HG03175 (cell line): ENCODE measurements around the gene TRMT1.
"Not testable (repeated sequence)": the region's sequence is repeated elsewhere in the genome, so short reads cannot be mapped to it uniquely, and the experiment has no call there.

Source experiments
- ATAC-seq: cut with Tn5 transposase; IDR thresholded peaks from one replicate; pipeline ENCODE4 v1.9.1; 2021; ENCODE audit warnings: mild to moderate bottlenecking, moderate library complexity; ENCODE audit not compliant: unreplicated experiment

The TRMT1 gene

DNA sequence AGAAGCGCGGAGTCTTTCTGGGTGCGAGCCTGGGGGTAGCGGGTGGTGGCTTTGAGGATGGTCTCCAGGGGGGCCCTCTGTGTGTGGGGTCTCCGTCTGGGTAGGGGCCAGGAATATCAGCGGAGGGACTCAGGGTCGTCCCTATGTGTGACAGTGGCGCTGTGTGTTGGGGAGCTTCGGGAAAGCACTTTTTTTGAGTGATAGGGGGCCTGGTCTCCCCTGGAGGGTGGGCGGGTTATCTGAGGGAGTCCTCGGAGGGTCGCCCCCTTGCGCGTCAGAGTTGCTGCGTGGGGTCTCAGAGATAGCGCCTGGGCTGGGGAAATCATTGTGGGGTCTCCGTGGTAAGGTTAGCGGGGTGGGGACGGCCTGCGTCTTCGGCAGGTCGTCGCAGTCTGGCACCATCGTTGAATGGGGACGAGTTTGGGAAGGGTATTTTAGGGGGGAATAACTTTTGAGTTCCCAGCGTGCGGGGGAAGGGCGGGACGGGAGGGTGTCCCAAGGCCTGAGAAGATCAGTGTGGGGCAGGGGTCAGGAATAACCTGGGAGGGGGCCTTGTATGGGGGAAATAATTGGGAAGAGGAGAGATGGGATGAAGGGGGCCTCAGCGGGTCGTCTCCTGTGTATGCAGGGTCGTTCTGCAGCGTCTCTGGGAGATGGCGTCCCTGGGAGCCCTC lies 34.5 kb upstream of the TRMT1 start:
- ATAC-seq: no peak

DNA sequence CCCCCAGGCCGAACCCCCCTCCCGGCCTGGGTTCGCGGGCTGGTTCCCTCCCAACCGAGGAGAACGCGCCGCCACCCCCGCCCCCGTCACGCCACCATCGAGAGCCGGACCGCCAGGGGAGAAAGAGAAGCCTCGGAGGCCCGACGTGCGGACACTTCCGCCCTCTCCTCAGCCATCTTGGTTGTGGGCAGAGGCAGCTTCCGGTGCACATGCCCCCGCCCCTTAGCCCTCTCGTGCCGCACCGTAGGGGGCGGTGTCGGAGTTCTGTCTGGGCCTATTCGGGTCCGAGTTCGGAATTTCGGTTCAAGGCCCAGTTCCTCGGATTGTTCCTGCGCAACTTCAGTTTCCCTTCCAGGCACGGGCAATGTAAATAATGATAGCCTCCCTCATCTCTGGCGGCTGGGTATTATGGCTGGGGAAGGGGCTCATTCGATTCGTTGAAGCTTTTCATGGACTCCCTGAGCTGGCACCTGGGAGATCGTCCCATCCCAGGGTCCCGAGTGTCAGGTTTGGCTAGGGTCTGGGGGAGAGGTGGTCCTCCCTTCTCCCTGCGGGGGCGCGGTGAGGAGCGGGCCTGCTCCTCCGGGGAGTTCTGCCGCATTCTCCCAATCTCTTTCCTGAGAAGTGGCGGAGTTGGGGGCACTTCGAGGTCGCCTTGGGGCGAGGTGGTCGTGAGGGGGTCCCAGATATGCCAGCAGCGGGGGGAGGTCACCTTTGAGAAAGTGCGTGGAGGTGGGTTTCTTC lies 33.8 kb upstream of the TRMT1 start, which contains the start of the genes IER2 and STX10:
Gene IER2, plus strand, starts transcription at position 225 of the 744 bp plus-strand sequence. CDS start 2,776 bp downstream, outside the sequence.
Gene STX10, minus strand, starts transcription at position 189 of the 744 bp plus-strand sequence. CDS start 202 bp downstream, outside the sequence.
- peak; percentile 41 for ATAC-seq

DNA sequence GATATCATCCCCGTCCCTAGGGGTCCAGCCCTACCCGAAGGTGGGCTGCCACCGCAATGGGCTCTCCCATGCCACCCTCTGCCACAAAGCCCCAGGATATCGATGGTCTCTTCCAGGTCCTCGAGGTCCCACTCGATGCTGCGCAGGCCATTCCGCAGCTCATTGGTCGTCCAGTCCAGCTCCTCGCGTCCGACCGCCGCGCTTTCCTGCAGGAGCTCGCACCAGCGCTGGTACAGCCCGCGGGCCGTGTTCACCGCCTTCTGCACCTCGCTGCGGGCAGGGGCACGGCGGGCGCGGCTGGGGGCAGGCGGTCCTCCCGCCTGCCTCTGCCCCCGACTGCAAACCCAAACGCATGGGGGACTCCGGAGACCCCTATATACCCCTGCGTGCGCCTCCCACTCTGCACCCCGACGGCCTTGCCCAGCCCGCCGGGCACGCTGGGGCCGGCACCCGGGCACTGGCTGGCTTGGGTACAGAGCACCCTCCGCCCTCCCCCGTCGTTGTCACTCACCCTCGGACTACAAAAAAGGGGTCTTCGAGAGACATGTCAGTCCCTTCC lies 33.2 kb upstream of the TRMT1 start:
- no peak for ATAC-seq

DNA sequence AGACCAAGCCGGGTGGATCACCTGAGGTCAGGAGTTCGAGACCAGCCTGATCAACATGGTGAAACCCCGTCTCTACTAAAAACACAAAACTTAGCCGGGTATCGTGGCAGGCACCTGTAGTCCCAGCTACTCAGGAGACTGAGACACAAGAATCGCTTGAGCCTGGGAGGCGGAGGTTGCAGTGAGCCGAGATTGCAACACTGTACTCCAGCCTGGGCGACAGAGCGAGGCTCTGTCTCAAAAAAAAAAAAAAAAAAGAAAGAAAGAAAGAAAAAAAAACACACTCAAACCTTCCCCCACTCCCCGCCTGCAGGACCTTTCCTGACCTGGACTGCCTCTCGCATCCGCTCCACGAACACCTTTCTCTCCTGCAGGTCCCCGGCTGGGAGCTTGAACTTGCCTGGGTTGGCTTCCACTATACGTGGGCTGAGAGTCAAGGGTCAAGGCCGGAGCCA lies 32.7 kb upstream of the TRMT1 start:
- not testable (repeated sequence) for ATAC-seq

DNA sequence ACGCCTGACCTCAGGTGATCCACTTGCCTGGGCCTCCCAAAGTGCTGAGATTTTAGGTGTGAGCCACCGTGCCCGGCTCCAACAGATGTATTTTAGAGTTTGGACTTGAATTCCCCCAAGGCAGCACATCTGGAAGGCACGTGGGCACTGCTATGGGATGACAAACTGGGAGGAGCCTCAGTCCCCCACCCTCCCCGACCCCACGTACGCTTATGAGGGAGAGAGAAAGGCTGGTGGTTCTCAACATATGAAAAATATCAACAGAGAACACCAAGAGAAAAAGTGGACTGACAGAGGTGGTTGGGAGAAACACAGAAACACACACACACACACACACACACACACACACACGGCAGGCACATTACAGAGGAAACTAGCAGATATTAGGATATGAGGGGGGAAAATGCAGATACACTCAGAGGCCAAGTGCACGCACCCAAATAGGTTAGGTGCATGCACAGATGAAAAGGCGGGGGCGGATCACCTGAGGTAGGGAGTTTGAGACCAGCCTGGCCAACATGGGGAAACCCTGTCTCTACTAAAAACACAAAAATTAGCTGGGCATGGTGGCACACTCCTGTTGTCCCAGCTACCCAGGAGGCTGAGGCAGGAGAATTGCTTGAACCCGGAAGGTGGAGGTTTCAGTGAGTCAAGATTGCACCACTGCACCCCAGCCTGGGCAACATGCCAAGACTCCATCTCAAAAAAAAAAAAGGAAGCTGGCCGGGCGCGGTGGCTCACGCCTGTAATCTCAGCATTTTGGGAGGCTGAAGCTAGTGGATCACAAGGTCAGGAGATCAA lies 30.4 kb upstream of the TRMT1 start:
- no peak for ATAC-seq

DNA sequence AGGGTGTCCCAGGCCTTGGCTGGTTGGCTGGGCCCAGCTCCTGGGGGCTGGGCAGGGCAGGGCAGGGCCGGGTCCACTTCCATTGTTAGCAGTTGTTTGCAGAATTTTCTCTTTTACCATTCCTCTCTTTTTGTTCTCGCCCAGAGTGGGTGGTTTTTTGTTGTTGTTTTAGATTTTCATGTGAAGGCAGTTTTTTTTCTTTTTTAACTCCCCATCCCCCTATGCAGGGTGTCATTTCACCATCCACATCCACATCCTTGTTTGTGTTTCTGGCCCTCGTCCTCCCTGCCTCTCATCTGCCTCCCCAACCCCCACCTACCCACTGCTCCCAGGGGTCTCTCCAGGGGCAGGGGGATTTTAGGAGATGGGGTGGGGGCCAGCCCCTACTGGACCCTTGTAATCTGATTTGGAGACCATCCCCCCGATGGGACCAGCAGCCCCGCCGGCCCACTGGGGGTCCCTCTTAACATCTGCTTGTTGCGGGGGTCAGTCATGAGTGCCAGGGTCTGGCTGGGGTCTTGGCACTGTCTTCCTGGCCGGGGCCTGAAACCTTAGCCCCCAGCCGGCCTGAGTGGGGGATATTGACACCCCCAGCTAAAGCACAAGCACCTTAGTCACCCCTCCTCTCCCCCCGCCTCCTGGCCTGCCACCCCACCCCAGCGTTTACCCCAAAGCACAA lies 23.2 kb upstream of the TRMT1 start:
- no peak for ATAC-seq

DNA sequence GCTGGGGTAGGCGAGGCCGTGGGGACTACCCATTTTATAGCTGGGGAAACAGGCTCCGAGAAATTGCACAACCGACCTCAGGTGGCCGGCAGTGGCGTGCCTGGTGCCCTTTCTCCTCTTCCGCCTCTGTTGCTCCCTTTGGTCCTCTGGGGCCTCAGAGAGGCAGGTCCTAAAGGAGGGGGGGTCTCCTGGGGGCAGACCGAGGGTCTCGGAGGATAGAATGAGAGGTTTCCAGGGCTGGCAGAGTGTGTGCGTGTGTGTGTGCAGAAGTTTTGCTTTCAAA lies 22.3 kb upstream of the TRMT1 start:
- ATAC-seq: no peak

DNA sequence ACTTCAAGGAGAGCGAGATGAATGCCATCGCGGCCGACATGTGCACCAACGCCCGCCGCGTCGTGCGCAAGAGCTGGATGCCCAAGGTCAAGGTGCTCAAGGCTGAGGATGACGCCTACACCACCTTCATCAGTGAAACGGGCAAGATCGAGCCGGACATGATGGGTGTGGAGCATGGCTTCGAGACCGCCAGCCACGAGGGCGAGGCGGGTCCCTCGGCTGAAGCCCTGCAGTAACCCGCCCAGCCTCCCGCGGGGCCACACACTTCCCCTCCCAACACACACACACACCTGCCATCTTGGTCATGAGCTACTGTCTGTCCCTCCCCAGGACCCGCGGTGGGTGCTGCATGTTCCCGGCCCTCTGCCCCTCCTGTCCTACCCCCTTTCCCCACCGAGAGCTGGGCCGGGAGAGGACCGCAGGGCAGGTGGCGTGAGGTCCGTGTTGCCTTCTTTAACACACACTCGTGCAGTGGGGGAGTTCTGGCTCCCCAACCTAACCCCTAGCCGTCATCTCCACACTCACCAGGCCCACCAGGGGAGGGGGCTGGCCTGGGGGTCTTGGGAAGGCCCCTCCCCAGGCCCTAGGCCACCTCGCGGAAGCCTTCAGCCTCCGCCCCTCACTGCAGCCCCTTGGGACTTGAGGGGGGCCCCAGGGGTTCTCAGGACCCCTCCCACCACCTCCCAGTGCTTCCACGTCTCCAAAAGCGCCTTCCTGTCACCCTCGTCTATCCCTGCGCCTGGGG lies 21.8 kb upstream of the TRMT1 start:
- ATAC-seq: no peak

DNA sequence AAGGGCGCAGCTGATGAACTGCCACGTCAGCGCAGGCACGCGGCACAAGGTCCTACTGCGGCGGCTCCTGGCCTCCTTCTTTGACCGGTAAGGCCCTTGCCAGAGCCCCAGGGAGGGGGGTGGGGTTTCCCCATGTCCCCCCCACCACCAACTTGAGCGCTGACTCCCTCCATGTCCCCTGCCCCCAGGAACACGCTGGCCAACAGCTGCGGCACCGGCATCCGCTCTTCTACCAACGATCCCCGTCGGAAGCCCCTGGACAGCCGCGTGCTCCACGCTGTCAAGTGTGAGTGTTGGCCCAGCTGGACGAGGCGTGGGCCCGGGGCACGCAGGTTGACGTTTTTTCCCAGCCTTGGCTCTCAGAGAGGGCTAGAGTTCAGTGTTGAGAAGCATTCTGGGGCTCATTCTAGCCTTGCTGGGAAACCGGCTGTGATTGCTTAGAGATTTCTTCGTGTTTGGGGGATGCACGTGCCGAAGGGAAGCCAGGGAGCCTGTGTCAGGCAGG lies 20.8 kb upstream of the TRMT1 start:
- ATAC-seq: no peak

DNA sequence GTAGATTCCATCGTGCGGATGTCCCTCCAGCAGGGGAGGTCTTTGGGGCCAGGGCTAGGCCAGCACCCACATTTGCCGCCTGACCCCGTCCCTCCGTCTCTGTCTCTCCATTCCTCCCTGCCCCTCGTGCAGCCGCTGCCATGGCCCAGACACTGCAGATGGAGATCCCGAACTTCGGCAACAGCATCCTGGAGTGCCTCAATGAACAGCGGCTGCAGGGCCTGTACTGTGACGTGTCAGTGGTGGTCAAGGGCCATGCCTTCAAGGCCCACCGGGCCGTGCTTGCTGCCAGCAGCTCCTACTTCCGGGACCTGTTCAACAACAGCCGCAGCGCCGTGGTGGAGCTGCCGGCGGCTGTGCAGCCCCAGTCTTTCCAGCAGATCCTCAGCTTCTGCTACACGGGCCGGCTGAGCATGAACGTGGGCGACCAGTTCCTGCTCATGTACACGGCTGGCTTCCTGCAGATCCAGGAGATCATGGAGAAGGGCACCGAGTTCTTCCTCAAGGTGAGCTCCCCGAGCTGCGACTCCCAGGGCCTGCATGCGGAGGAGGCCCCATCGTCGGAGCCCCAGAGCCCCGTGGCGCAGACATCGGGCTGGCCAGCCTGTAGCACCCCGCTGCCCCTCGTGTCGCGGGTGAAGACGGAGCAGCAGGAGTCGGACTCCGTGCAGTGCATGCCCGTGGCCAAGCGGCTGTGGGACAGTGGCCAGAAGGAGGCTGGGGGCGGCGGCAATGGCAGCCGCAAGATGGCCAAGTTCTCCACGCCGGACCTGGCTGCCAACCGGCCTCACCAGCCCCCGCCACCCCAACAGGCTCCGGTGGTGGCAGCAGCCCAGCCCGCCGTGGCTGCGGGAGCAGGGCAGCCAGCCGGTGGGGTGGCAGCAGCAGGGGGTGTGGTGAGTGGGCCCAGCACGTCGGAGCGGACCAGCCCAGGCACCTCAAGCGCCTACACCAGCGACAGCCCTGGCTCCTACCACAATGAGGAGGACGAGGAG lies 18.8 kb upstream of the TRMT1 start:
- ATAC-seq: no peak

DNA sequence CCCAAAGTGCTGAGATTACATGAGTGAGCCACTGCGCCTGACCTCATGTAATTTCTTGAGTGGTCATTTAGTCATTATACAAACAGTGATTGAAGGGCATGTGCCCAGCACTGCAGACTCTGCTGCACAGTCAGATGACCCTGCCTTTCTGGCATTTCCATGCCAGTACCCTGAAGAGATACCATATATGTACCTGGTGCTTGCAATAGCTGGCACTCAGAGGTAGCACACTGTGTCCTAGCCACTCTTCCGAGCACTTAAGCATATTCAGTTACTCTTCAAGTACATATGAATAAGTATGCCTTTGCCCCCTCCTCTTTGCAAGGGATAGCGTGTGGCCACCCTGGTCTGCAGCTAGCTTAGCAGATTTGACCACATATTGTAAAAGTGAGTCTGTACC lies 18.1 kb upstream of the TRMT1 start:
- ATAC-seq: no peak

DNA sequence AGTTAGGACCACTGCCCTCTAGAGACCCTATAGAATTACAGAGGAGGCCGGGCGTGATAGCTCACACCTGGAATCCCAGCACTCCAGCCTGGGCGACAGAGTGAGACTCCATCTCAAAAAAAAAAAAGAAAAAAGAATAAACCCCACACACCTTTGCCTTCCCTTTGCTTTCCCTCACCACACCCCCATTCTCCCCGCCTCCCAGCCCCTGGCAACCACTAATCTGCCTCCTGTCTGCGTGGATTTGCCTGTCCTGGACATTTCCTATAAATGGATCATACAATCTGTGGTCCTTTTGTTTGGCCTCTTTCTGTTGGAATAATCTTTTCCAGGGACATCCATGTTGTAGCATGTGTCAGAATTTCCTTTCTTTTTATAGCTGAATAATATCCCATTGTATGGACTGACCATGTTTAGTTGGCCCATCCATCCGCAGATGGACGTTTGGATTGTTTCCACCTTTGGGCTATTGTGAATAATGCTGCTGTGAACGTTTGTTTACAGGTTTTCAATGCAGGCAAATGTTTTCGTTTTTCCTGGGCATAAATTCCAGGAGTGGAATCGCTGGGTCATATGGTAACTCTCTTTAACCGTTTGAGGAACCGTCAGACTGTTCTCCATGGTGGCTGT lies 16.8 kb upstream of the TRMT1 start:
- no peak for ATAC-seq

DNA sequence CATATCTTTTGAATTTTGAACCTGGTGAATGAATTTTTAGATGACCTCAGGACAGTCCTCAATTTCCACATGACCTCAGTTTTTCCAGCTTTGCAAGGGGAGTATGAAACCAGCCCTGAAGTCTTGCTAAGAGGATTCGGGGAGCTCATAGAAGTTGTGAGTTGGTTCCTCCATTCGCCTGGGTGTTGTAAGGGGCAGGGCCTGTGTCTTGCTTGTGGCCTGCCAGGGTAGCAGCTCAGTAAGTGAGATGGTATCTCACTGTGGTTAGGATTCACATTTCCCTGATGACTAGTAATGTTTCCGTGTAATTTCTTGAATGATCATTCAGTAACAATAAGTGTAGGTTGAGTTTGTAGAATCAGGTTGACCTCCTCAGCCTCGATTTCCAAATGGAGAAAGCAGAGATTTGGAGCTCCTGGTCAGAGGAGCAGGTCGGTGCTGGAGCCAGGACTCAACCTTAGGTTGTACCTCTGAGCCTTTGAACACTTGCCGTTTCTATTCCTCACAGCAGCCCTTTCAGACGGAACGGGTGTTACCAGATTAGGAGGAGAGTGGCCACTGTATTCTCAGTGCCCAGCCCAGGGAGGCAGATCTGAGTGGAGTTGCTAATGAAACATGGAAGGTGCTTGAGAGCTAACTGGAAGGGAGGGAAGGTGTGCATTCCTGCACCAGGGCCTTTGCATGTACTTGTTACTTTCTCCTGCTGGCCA lies 16.1 kb upstream of the TRMT1 start:
- no peak for ATAC-seq

DNA sequence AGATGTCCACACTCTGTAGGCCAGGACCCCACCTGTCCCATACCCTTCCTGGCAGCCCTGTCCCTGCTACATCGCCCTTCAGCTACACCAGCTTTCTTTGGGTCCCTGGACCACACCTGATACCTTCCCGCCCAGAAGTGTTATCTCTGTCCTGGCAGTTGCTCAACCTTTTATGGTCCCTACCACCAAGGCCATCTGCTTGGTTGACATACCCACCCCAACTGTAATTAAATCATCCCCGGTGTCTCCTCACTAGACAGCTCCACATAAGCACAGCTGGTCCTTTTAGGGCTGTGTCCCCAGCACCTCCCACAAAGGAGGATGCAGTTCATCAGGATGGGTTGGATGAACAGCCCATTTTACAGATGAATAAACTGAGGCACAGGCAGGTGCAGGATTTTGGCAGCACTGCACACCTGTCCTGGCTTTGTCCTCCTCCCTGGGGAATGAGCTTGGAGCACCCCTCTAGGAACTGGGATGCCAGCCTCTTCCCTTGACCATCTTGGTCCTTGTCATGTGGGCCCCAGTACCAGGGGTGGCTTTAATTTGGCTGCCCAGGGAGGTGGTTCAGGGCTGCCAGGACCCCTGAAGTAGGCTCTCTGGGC lies 14.4 kb upstream of the TRMT1 start:
- ATAC-seq: no peak

DNA sequence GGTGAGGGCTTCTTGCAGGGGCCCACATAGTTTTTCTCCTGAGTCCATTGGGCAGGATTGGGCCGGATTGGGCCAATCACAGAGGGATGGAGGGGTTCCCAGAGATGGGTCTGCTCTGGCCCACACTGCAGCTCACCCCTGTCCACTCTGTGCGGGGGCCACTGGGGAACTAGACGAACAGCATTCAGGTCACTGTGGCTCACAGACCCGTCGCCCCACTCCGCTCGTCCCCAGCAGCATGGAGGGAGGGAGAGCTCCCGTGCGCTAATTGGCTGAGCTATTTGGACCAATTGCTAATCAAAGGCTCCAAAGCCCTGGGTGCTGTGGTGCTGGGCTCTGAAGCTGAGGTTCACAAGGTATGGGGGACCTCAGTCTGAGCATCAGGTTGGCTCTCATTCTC lies 12.8 kb upstream of the TRMT1 start:
- no peak for ATAC-seq

DNA sequence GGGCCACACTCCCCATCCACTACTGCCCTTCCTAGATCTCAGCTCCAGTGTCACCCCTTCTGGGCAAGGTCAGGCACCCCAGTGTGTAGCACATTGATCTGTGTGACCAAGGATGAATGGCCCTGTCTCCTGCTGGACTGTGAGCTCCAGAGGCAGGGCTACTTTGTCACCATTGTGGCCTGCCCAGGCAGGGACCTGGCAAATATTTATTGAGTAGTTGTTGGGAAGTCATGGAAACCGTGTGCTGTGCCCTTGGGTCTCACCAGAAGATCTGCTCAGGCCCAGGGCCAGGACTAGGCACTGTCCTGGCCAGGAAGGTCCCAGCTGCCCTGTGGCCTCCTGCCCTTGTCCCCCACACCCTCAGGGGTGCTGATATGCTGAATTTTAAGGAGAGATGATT lies 12.0 kb upstream of the TRMT1 start:
- no peak for ATAC-seq
